Ascending aorta (tissue), 2 donors: ENCODE data around the gene PNPLA2. TPM values are rescaled to one million over a fixed set of nuclear protein-coding genes. Genes with fewer than 3 reads are reported as not detected.

Experiments
- DNase-seq, 2 donors: peaks; one replicate each; pipeline ENCODE4 v3.0.0-alpha.2; 2019; ENCODE audit warnings: low spot score in 2 of 2
- H3K27ac ChIP-seq, 2 donors: fragments of 200-600 bp; sonication (generic); one replicate each; pipeline ENCODE4 v1.5.1; 2016 to 2017; ENCODE audit warnings: mild to moderate bottlenecking in 1 of 2
- H3K27me3 ChIP-seq: fragments of 200-600 bp; sonication (generic); one replicate; pipeline ENCODE4 v1.5.1; 2017
- H3K36me3 ChIP-seq, 2 donors: fragments of 200-600 bp; sonication (generic); one replicate each; pipeline ENCODE4 v1.5.1; 2016
- H3K4me1 ChIP-seq, 2 donors: fragments of 200-600 bp; sonication (generic); one replicate each; pipeline ENCODE4 v1.5.1; 2016 to 2017; ENCODE audit warnings: mild to moderate bottlenecking in 1 of 2
- H3K4me3 ChIP-seq, 2 donors: fragments of 200-600 bp; sonication (generic); one replicate each; pipeline ENCODE4 v1.5.1; 2016 to 2017; ENCODE audit warnings: mild to moderate bottlenecking in 1 of 2
- H3K9me3 ChIP-seq, 2 donors: fragments of 200-600 bp; sonication (generic); one replicate each; pipeline ENCODE4 v1.5.1; 2016
- CTCF ChIP-seq, 3 experiments: fragments of 200-600 bp in 2 of 3; fragments of 450-650 bp in 1 of 3; sonication (generic) in 2 of 3; IDR thresholded peaks; one replicate each; pipeline ENCODE4 v1.5.1; 2016 to 2019; ENCODE audit warnings: antibody characterized with exemption in 3 of 3, mild to moderate bottlenecking in 1 of 3, moderate library complexity in 1 of 3
- intact Hi-C: fragments of 100-400 bp; cut with DNase I; formaldehyde crosslinking; loops from one replicate; pipeline ENCODE4 v1.15.1; 2023
- total RNA-seq: library from RNA; depleted of rRNA; stranded (reverse); fragments of >200 nt; gene quantifications from one replicate; pipeline ENCODE4 v1.1.0, GENCODE V29; 2016

PNPLA2 gene
- total RNA-seq, 1 donor from 2014 or later = 214 TPM

- peak overlapping the region in 1 of 2 donors; percentile 56 for H3K4me3 ChIP-seq
- intact Hi-C loops = no loop called here
- no peaks in the 10 kb centered on the region for H3K9me3 ChIP-seq
- DNase-seq = no peak
- H3K4me1 ChIP-seq = peaks cover 13 to 64% of the 10 kb centered on the region in 2 donors
- no peak for TF ChIP-seq CTCF (IDR thresholded peaks at IDR 0.05)
- no peak overlapping the region for H3K27ac ChIP-seq
- H3K36me3 ChIP-seq = peaks cover 4 to 5% of the 10 kb centered on the region in 2 donors
- no peaks in the 10 kb centered on the region for H3K27me3 ChIP-seq
These were observed 12.6 kb downstream of the PNPLA2 start for GRCh38 chr11:831118-831864.

- Histone ChIP-seq H3K27me3 (no peaks in the 10 kb centered on the region), H3K36me3 (peaks cover 11 to 13% of the 10 kb centered on the region in 2 donors), H3K9me3 (no peaks in the 10 kb centered on the region), H3K4me1 (peaks cover 13 to 61% of the 10 kb centered on the region in 2 donors), H3K27ac (peak overlapping the region in 1 of 2 donors; percentile 81), H3K4me3 (peak overlapping the region; percentile 67 to 84)
- no peak for TF ChIP-seq CTCF (IDR thresholded peaks at IDR 0.05)
- intact Hi-C loops = loop anchor here (1.0 kb wide), 1 partner anchor 13 kb away; no protein-coding TSS in a partner anchor
- DNase-seq = no peak
These were observed 13.3 kb downstream of the PNPLA2 start for GRCh38 chr11:831961-832528.

- peak within 1 kb of the TSS; percentile 81 to 95 for H3K27ac ChIP-seq
- TF ChIP-seq CTCF (IDR thresholded peaks at IDR 0.05) = no peak
- H3K4me1 ChIP-seq = peaks cover 13 to 56% of the 10 kb centered on the region in 2 donors
- intact Hi-C loops = loop anchor here (1.0 kb wide), 2 partner anchors 13 to 23 kb away; partner anchors contain the start of gene RPLP2
- peak in 1 of 2 donors; percentile 87 for DNase-seq
- no peaks in the 10 kb centered on the region for H3K9me3 ChIP-seq
- peak within 1 kb of the TSS; percentile 67 to 84 for H3K4me3 ChIP-seq
- no peaks in the 10 kb centered on the region for H3K27me3 ChIP-seq
- H3K36me3 ChIP-seq = peaks cover 17 to 19% of the 10 kb centered on the region in 2 donors
These were observed 13.9 kb downstream of the PNPLA2 start, which contains the start of gene CD151 for GRCh38 chr11:832529-833113. Gene CD151 (plus strand): TSS chr11:832952. CDS start chr11:836070, 3,118 bp downstream.

- Histone ChIP-seq H3K4me3 (peak overlapping the region; percentile 67 to 84), H3K36me3 (peaks cover 24 to 25% of the 10 kb centered on the region in 2 donors), H3K27me3 (no peaks in the 10 kb centered on the region), H3K9me3 (no peaks in the 10 kb centered on the region), H3K4me1 (peaks cover 13 to 55% of the 10 kb centered on the region in 2 donors), H3K27ac (peak overlapping the region; percentile 81 to 95)
- no peak for TF ChIP-seq CTCF (IDR thresholded peaks at IDR 0.05)
- intact Hi-C loops = loop anchor here (1.0 kb wide), 1 partner anchor 24 kb away; the partner anchor contains the start of gene RPLP2
- peak in 1 of 2 donors; percentile 87 for DNase-seq
These were observed 14.5 kb downstream of the PNPLA2 start for GRCh38 chr11:833114-833791.

- TF ChIP-seq CTCF (IDR thresholded peaks at IDR 0.05) = no peak
- peak in 1 of 2 donors; percentile 86 for DNase-seq
- Histone ChIP-seq H3K36me3 (peaks cover 30 to 31% of the 10 kb centered on the region in 2 donors), H3K27me3 (no peaks in the 10 kb centered on the region), H3K27ac (peak overlapping the region; percentile 81 to 95), H3K4me1 (peaks cover 13 to 55% of the 10 kb centered on the region in 2 donors), H3K4me3 (peak overlapping the region; percentile 67 to 84), H3K9me3 (no peaks in the 10 kb centered on the region)
- intact Hi-C loops = loop anchor here (1.0 kb wide), 2 partner anchors 10 to 25 kb away; partner anchors contain the start of gene RPLP2
These were observed 15.2 kb downstream of the PNPLA2 start for GRCh38 chr11:833849-834311.
